ENCODE measurements around the gene TUBGCP3. TPM values are rescaled to one million over a fixed set of nuclear protein-coding genes. Genes with fewer than 3 reads are reported as not detected.

The TUBGCP3 gene
- total RNA-seq, 1 donor, result 17.0 TPM

- DNase-seq (ENCODE audit: insufficient read length, low spot score, missing footprints), result no peak
- Histone ChIP-seq H3K27ac (ENCODE audit: low read depth, low read length) (no peak overlapping the region), H3K4me3 (ENCODE audit: insufficient read depth, low read length) (no peak overlapping the region), H3K79me2 (ENCODE audit: insufficient read depth, low read length) (peaks cover 85% of the 10 kb centered on the region), H3K36me3 (ENCODE audit: insufficient read depth, low read length) (no peaks in the 10 kb centered on the region), H3K27me3 (ENCODE audit: insufficient read depth, low read length) (no peaks in the 10 kb centered on the region), H2AFZ (ENCODE audit: low read length) (no peak overlapping the region), H3K4me1 (ENCODE audit: insufficient read depth, low read length) (peaks cover 2% of the 10 kb centered on the region), H3K9me3 (ENCODE audit: low read depth, low read length) (no peaks in the 10 kb centered on the region), H4K20me1 (ENCODE audit: insufficient read depth, low read length) (peaks cover 14% of the 10 kb centered on the region), H3K4me2 (ENCODE audit: insufficient read depth, low read length) (no peak overlapping the region)
- no peak for TF ChIP-seq CTCF (IDR thresholded peaks at IDR 0.05; ENCODE audit: extremely low read depth, low read depth, low read length)
Measured at GRCh38 chr13:112572366-112572765, 15.6 kb downstream of the TUBGCP3 start.

GRCh38 chr13:112569821-112570220, 18.1 kb downstream of the TUBGCP3 start:
- H3K4me1 ChIP-seq (ENCODE audit: insufficient read depth, low read length), result peaks cover 7% of the 10 kb centered on the region
- no peak for TF ChIP-seq CTCF (IDR thresholded peaks at IDR 0.05; ENCODE audit: extremely low read depth, low read depth, low read length)
- H3K79me2 ChIP-seq (ENCODE audit: insufficient read depth, low read length), result peaks cover 67% of the 10 kb centered on the region
- H3K36me3 ChIP-seq (ENCODE audit: insufficient read depth, low read length), result peaks cover 4% of the 10 kb centered on the region
- H2AFZ ChIP-seq (ENCODE audit: low read length), result no peak overlapping the region
- H3K27me3 ChIP-seq (ENCODE audit: insufficient read depth, low read length), result no peaks in the 10 kb centered on the region
- DNase-seq (ENCODE audit: insufficient read length, low spot score, missing footprints), result no peak
- H3K9me3 ChIP-seq (ENCODE audit: low read depth, low read length), result no peaks in the 10 kb centered on the region
- H3K27ac ChIP-seq (ENCODE audit: low read depth, low read length), result no peak overlapping the region
- no peak overlapping the region for H3K4me2 ChIP-seq (ENCODE audit: insufficient read depth, low read length)
- H4K20me1 ChIP-seq (ENCODE audit: insufficient read depth, low read length), result peaks cover 9% of the 10 kb centered on the region
- H3K4me3 ChIP-seq (ENCODE audit: insufficient read depth, low read length), result no peak overlapping the region

DNA sequence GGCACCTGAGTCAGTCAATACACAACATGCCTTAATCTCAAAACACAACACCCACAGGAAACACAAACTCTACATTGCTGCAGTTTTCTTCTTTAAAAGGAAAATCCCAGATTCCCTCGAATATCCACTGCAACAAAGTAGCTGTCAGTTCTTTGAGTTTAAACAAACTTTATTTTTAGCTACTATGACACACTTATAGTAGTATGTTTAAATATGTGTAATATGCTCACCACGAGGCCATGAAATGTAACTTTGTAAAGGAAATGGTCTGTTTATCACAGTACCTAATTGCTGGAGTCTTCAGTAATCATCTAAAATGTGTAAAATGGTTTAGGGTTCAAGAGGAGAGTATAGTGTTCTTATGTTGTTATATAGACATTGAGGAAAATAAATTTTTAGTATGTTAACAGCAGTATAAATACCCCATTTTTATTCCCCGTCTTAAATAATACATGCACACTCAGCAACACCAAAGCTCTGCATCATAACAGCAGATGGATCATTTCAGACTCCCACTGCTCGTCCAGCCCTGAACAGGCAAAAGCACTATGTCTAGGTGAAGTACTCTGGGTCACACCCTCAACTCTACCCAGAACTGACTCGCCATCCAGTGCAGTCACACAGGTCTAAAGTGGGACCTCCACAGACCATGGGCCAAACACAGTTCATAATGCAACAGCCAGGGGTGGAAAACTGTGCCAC, 20.6 kb downstream of the TUBGCP3 start:
- Histone ChIP-seq H3K4me1 (ENCODE audit: insufficient read depth, low read length) (peaks cover 7% of the 10 kb centered on the region), H3K27me3 (ENCODE audit: insufficient read depth, low read length) (no peaks in the 10 kb centered on the region), H3K4me3 (ENCODE audit: insufficient read depth, low read length) (no peak overlapping the region), H3K4me2 (ENCODE audit: insufficient read depth, low read length) (no peak overlapping the region), H3K27ac (ENCODE audit: low read depth, low read length) (no peak overlapping the region), H2AFZ (ENCODE audit: low read length) (no peak overlapping the region), H3K36me3 (ENCODE audit: insufficient read depth, low read length) (peaks cover 6% of the 10 kb centered on the region), H3K9me3 (ENCODE audit: low read depth, low read length) (no peaks in the 10 kb centered on the region), H3K79me2 (ENCODE audit: insufficient read depth, low read length) (peaks cover 53% of the 10 kb centered on the region), H4K20me1 (ENCODE audit: insufficient read depth, low read length) (peaks cover 7% of the 10 kb centered on the region)
- DNase-seq (ENCODE audit: insufficient read length, low spot score, missing footprints), result no peak
- no peak for TF ChIP-seq CTCF (IDR thresholded peaks at IDR 0.05; ENCODE audit: extremely low read depth, low read depth, low read length)

- DNase-seq (ENCODE audit: insufficient read length, low spot score, missing footprints), result no peak
- no peak overlapping the region for H3K27ac ChIP-seq (ENCODE audit: low read depth, low read length)
- peaks cover 8% of the 10 kb centered on the region for H4K20me1 ChIP-seq (ENCODE audit: insufficient read depth, low read length)
- TF ChIP-seq CTCF (IDR thresholded peaks at IDR 0.05; ENCODE audit: extremely low read depth, low read depth, low read length), result no peak
- H3K36me3 ChIP-seq (ENCODE audit: insufficient read depth, low read length), result peaks cover 16% of the 10 kb centered on the region
- peaks cover 7% of the 10 kb centered on the region for H3K4me1 ChIP-seq (ENCODE audit: insufficient read depth, low read length)
- no peak overlapping the region for H3K4me3 ChIP-seq (ENCODE audit: insufficient read depth, low read length)
- H3K9me3 ChIP-seq (ENCODE audit: low read depth, low read length), result no peaks in the 10 kb centered on the region
- H3K79me2 ChIP-seq (ENCODE audit: insufficient read depth, low read length), result peaks cover 42% of the 10 kb centered on the region
- H3K27me3 ChIP-seq (ENCODE audit: insufficient read depth, low read length), result no peaks in the 10 kb centered on the region
- H2AFZ ChIP-seq (ENCODE audit: low read length), result no peak overlapping the region
- H3K4me2 ChIP-seq (ENCODE audit: insufficient read depth, low read length), result no peak overlapping the region
Measured at GRCh38 chr13:112562786-112563383, 25.1 kb downstream of the TUBGCP3 start.

All from osteoblast (primary cell).